ENCODE results near the gene FEZ2. TPM values are rescaled to one million over a fixed set of nuclear protein-coding genes. Genes with fewer than 3 reads are reported as not detected.

Gene FEZ2
- polyA plus RNA-seq, 1 of the 3 experiments (the other 2 are of a cell fraction) = 37.2 TPM

DNA sequence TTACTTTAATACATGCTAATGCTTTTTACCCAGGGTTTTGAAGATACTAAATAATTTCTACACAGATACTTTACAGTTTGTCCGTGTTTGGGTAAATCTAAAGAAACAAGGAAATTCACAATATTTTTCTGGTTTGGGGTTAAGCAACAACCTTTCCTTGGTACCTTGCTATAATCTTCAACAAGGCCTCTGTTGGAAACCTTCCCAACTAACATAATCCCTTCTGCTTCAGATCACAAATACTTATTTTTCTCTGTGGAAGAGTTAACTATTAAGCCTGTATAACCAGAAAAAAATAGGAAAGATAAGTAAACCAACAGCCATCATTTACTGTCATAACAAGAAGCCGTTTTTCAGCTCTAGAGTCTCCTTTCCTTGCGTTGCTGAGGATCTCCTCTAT, 15.0 kb downstream of the FEZ2 start:
- Histone ChIP-seq H4K20me1 (ENCODE audit: insufficient read depth) (no peaks in the 10 kb centered on the region), H3K27ac (ENCODE audit: low read depth in 2 of 2, low read length in 1 of 2) (peak overlapping the region in 1 of 2 experiments; percentile 9; a peak in 1 of 4 replicates), H3K9ac (no peak overlapping the region), H3K4me1 (ENCODE audit: control insufficient read depth in 1 of 2, insufficient read depth in 2 of 2, low read depth in 1 of 2, low read length in 1 of 2) (peaks cover 0 to 6% of the 10 kb centered on the region in 2 experiments; a peak in 2 of 4 replicates), H2AFZ (ENCODE audit: low read depth) (no peak overlapping the region), H3K4me3 (ENCODE audit: low read depth in 2 of 2, low read length in 1 of 2) (no peak overlapping the region), H3K4me2 (no peak overlapping the region), H3K9me3 (no peaks in the 10 kb centered on the region), H3K27me3 (ENCODE audit: insufficient read depth) (no peaks in the 10 kb centered on the region), H3K79me2 (ENCODE audit: insufficient read depth) (peaks cover 75% of the 10 kb centered on the region), H3K9me2 (no peaks in the 10 kb centered on the region), H3K36me3 (replicated peaks in 1 of 2; ENCODE audit: control insufficient read depth in 1 of 2, insufficient read depth in 2 of 2, low read length in 1 of 2) (peaks cover 74 to 81% of the 10 kb centered on the region in 2 experiments), H3F3A (replicated peaks; ENCODE audit: insufficient read depth) (peaks cover 5% of the 10 kb centered on the region)
- no peak for DNase-seq
- ChIA-PET CTCF (no interaction called here), POLR2A (no interaction called here)
- TF ChIP-seq, protein P1, sequence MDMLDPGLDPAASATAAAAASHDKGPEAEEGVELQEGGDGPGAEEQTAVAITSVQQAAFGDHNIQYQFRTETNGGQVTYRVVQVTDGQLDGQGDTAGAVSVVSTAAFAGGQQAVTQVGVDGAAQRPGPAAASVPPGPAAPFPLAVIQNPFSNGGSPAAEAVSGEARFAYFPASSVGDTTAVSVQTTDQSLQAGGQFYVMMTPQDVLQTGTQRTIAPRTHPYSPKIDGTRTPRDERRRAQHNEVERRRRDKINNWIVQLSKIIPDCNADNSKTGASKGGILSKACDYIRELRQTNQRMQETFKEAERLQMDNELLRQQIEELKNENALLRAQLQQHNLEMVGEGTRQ (IDR thresholded peaks at IDR 0.05; ENCODE audit: borderline replicate concordance, low read depth, low read length) = no peak
- WGBS (ENCODE audit: low lambda C conversion rate) = 93% methylated on average over 3 of the region's 3 CpGs

DNA sequence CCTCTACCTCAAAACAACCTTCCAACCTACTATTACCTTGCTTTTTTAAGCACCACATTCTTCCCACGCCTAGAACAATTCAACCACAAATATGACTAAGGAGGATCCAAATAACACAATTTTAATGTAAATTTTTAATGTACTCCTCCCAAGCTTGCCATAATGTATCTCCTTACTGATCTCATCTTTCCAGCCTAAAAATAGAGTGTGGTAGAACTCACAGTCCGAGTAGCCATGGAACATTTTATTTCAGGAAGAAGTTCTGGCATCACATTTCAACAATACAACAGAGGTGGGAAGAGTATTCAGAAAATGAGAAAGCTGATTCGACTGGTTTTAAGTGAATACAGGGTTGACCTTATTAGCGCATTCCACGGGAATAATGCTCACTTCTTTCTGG, 15.4 kb downstream of the FEZ2 start:
- Histone ChIP-seq H3K36me3 (replicated peaks in 1 of 2; ENCODE audit: control insufficient read depth in 1 of 2, insufficient read depth in 2 of 2, low read length in 1 of 2) (peaks cover 78 to 82% of the 10 kb centered on the region in 2 experiments), H3K9ac (no peak overlapping the region), H3K4me3 (ENCODE audit: low read depth in 2 of 2, low read length in 1 of 2) (no peak overlapping the region), H3K9me3 (no peaks in the 10 kb centered on the region), H3K27me3 (ENCODE audit: insufficient read depth) (no peaks in the 10 kb centered on the region), H3K27ac (ENCODE audit: low read depth in 2 of 2, low read length in 1 of 2) (peak overlapping the region in 1 of 2 experiments; percentile 9; a peak in 1 of 4 replicates), H3K4me2 (no peak overlapping the region), H4K20me1 (ENCODE audit: insufficient read depth) (no peaks in the 10 kb centered on the region), H2AFZ (ENCODE audit: low read depth) (no peak overlapping the region), H3K4me1 (ENCODE audit: control insufficient read depth in 1 of 2, insufficient read depth in 2 of 2, low read depth in 1 of 2, low read length in 1 of 2) (peaks cover 0 to 6% of the 10 kb centered on the region in 2 experiments; a peak in 2 of 4 replicates), H3K9me2 (no peaks in the 10 kb centered on the region), H3F3A (replicated peaks; ENCODE audit: insufficient read depth) (peaks cover 5% of the 10 kb centered on the region), H3K79me2 (ENCODE audit: insufficient read depth) (peaks cover 74% of the 10 kb centered on the region)
- DNase-seq = no peak
- ChIA-PET POLR2A (no interaction called here), CTCF (no interaction called here)
- TF ChIP-seq RXRA (IDR thresholded peaks at IDR 0.05; ENCODE audit: borderline replicate concordance, low read depth) = no peak
- TF ChIP-seq JUND (IDR thresholded peaks at IDR 0.05) = no peak
- no peak for TF ChIP-seq FOSL2 (IDR thresholded peaks at IDR 0.05; ENCODE audit: borderline replicate concordance, low read depth)
- TF ChIP-seq MEF2A (IDR thresholded peaks at IDR 0.05; ENCODE audit: borderline replicate concordance, low read depth) = no peak
- no peak for TF ChIP-seq TCF12 (IDR thresholded peaks at IDR 0.05)
- TF ChIP-seq, protein P1 (IDR thresholded peaks at IDR 0.05; ENCODE audit: borderline replicate concordance, low read depth, low read length) = no peak
- TF ChIP-seq FOXJ3 (CRISPR knock-in tag; IDR thresholded peaks at IDR 0.05) = no peak
- TF ChIP-seq ELF1 (IDR thresholded peaks at IDR 0.05) = no peak
- TF ChIP-seq NFIC (IDR thresholded peaks at IDR 0.05; ENCODE audit: borderline replicate concordance) = no peak
- TF ChIP-seq, protein P2, sequence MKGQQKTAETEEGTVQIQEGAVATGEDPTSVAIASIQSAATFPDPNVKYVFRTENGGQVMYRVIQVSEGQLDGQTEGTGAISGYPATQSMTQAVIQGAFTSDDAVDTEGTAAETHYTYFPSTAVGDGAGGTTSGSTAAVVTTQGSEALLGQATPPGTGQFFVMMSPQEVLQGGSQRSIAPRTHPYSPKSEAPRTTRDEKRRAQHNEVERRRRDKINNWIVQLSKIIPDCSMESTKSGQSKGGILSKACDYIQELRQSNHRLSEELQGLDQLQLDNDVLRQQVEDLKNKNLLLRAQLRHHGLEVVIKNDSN (IDR thresholded peaks at IDR 0.05; ENCODE audit: borderline replicate concordance, low read depth) = no peak
- no peak for TF ChIP-seq GATA2 (CRISPR knock-in tag; IDR thresholded peaks at IDR 0.05)
- TF ChIP-seq FOXM1 (IDR thresholded peaks at IDR 0.05; ENCODE audit: low read depth) = no peak
- no peak for TF ChIP-seq SIN3A (IDR thresholded peaks at IDR 0.05; ENCODE audit: borderline replicate concordance, low read depth, low read length)
- no peak for TF ChIP-seq SMC3 (IDR thresholded peaks at IDR 0.05; ENCODE audit: low read depth, low read length)
- TF ChIP-seq, protein P3, sequence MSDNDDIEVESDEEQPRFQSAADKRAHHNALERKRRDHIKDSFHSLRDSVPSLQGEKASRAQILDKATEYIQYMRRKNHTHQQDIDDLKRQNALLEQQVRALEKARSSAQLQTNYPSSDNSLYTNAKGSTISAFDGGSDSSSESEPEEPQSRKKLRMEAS (IDR thresholded peaks at IDR 0.05; ENCODE audit: low read depth) = no peak
- TF ChIP-seq, protein P4, sequence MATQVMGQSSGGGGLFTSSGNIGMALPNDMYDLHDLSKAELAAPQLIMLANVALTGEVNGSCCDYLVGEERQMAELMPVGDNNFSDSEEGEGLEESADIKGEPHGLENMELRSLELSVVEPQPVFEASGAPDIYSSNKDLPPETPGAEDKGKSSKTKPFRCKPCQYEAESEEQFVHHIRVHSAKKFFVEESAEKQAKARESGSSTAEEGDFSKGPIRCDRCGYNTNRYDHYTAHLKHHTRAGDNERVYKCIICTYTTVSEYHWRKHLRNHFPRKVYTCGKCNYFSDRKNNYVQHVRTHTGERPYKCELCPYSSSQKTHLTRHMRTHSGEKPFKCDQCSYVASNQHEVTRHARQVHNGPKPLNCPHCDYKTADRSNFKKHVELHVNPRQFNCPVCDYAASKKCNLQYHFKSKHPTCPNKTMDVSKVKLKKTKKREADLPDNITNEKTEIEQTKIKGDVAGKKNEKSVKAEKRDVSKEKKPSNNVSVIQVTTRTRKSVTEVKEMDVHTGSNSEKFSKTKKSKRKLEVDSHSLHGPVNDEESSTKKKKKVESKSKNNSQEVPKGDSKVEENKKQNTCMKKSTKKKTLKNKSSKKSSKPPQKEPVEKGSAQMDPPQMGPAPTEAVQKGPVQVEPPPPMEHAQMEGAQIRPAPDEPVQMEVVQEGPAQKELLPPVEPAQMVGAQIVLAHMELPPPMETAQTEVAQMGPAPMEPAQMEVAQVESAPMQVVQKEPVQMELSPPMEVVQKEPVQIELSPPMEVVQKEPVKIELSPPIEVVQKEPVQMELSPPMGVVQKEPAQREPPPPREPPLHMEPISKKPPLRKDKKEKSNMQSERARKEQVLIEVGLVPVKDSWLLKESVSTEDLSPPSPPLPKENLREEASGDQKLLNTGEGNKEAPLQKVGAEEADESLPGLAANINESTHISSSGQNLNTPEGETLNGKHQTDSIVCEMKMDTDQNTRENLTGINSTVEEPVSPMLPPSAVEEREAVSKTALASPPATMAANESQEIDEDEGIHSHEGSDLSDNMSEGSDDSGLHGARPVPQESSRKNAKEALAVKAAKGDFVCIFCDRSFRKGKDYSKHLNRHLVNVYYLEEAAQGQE (IDR thresholded peaks at IDR 0.05; ENCODE audit: low read depth, low read length) = no peak
- TF ChIP-seq EZH2phosphoT487 (IDR thresholded peaks at IDR 0.05; ENCODE audit: borderline replicate concordance, low read depth) = no peak
- TF ChIP-seq, protein P5, sequence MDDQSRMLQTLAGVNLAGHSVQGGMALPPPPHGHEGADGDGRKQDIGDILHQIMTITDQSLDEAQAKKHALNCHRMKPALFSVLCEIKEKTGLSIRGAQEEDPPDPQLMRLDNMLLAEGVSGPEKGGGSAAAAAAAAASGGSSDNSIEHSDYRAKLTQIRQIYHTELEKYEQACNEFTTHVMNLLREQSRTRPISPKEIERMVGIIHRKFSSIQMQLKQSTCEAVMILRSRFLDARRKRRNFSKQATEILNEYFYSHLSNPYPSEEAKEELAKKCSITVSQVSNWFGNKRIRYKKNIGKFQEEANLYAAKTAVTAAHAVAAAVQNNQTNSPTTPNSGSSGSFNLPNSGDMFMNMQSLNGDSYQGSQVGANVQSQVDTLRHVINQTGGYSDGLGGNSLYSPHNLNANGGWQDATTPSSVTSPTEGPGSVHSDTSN (IDR thresholded peaks at IDR 0.05) = no peak
- 79% methylated on average over 5 of the region's 5 CpGs for WGBS (ENCODE audit: low lambda C conversion rate)
